ENCODE measurements around the gene NCKAP5.

The NCKAP5 gene

GRCh38 chr2:133458280-133458679, 110.0 kb downstream of the NCKAP5 start:
- no peak for DNase-seq (ENCODE audit: low read depth in 3 of 3)

GRCh38 chr2:133457861-133458260, 110.4 kb downstream of the NCKAP5 start:
- no peak for DNase-seq (ENCODE audit: low read depth in 3 of 3)

GRCh38 chr2:133456971-133457370, 111.3 kb downstream of the NCKAP5 start:
- no peak for DNase-seq (ENCODE audit: low read depth in 3 of 3)

GRCh38 chr2:133456156-133456555, 112.1 kb downstream of the NCKAP5 start:
- no peak for DNase-seq (ENCODE audit: low read depth in 3 of 3)

- no peak for DNase-seq (ENCODE audit: low read depth in 3 of 3)
Measured at GRCh38 chr2:133453032-133453431, 115.2 kb downstream of the NCKAP5 start.

GRCh38 chr2:133452583-133452982, 115.7 kb downstream of the NCKAP5 start:
- no peak for DNase-seq (ENCODE audit: low read depth in 3 of 3)

GRCh38 chr2:133452146-133452545, 116.1 kb downstream of the NCKAP5 start:
- no peak for DNase-seq (ENCODE audit: low read depth in 3 of 3)

- DNase-seq (ENCODE audit: low read depth in 3 of 3), result no peak
Measured at GRCh38 chr2:133448195-133448594, 120.1 kb downstream of the NCKAP5 start.

GRCh38 chr2:133447303-133447702, 121.0 kb downstream of the NCKAP5 start:
- no peak for DNase-seq (ENCODE audit: low read depth in 3 of 3)

- no peak for DNase-seq (ENCODE audit: low read depth in 3 of 3)
Measured at GRCh38 chr2:133444465-133444864, 123.8 kb downstream of the NCKAP5 start.

GRCh38 chr2:133442393-133442792, 125.9 kb downstream of the NCKAP5 start:
- DNase-seq (ENCODE audit: low read depth in 3 of 3), result no peak

- DNase-seq (ENCODE audit: low read depth in 3 of 3), result no peak
Measured at GRCh38 chr2:133439565-133439920, 128.7 kb downstream of the NCKAP5 start.

GRCh38 chr2:133438848-133439564, 129.3 kb downstream of the NCKAP5 start:
- DNase-seq (ENCODE audit: low read depth in 3 of 3), result no peak

- DNase-seq (ENCODE audit: low read depth in 3 of 3), result no peak
Measured at GRCh38 chr2:133438026-133438425, 130.2 kb downstream of the NCKAP5 start.

- no peak for DNase-seq (ENCODE audit: low read depth in 3 of 3)
Measured at GRCh38 chr2:133437492-133437891, 130.8 kb downstream of the NCKAP5 start.

- no peak for DNase-seq (ENCODE audit: low read depth in 3 of 3)
Measured at GRCh38 chr2:133434959-133435668, 133.1 kb downstream of the NCKAP5 start.

GRCh38 chr2:133433455-133434451, 134.5 kb downstream of the NCKAP5 start:
- no peak for DNase-seq (ENCODE audit: low read depth in 3 of 3)

GRCh38 chr2:133432778-133433177, 135.5 kb downstream of the NCKAP5 start:
- no peak for DNase-seq (ENCODE audit: low read depth in 3 of 3)

- no peak for DNase-seq (ENCODE audit: low read depth in 3 of 3)
Measured at GRCh38 chr2:133431289-133431688, 137.0 kb downstream of the NCKAP5 start.

- no peak for DNase-seq (ENCODE audit: low read depth in 3 of 3)
Measured at GRCh38 chr2:133426791-133427190, 141.5 kb downstream of the NCKAP5 start.

- DNase-seq (ENCODE audit: low read depth in 3 of 3), result no peak
Measured at GRCh38 chr2:133425612-133426011, 142.7 kb downstream of the NCKAP5 start.

- no peak for DNase-seq (ENCODE audit: low read depth in 3 of 3)
Measured at GRCh38 chr2:133424876-133425275, 143.4 kb downstream of the NCKAP5 start.
